Hematopoietic multipotent progenitor cell treated with erythropoietin and hydrocortisone succinate and interleukin-3 and kit ligand, for 4 days (in vitro differentiated cells): ENCODE measurements around the gene CFAP157.
A peak's percentile ranks its signal among the peaks of the same experiment; 100 is the strongest.

Experiments used
- DNase-seq: peaks from one replicate; pipeline ENCODE4 v3.0.0-alpha.2; 2015

Gene CFAP157

DNA sequence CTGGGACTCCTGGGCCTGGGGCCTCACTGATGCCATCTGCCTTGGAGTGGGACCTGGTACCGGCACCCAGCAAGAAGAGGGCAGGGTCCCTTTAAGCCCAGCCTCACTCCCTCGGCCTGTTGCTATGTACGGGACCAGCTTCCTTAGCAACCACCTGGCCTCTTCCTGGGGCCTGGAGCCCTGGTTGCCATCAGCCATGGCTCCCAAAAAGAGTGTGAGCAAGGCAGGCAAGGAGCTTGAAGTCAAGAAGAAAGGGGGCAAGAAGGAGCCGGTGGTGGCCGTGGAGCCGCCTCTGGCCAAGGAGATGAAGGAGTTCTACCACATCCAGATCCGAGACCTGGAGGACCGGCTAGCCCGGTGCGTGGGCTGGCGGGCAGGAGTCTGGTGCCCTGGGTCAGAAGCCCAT lies at the start of gene CFAP157:
CFAP157 (plus strand) TSS at position 153 of the 406 bp plus-strand sequence; CDS start at position 197, 44 bp downstream.
- no peak for DNase-seq

GRCh38 chr9:127658428-127658827 lies 48.4 kb upstream of the CFAP157 start:
- no peak for DNase-seq

DNA sequence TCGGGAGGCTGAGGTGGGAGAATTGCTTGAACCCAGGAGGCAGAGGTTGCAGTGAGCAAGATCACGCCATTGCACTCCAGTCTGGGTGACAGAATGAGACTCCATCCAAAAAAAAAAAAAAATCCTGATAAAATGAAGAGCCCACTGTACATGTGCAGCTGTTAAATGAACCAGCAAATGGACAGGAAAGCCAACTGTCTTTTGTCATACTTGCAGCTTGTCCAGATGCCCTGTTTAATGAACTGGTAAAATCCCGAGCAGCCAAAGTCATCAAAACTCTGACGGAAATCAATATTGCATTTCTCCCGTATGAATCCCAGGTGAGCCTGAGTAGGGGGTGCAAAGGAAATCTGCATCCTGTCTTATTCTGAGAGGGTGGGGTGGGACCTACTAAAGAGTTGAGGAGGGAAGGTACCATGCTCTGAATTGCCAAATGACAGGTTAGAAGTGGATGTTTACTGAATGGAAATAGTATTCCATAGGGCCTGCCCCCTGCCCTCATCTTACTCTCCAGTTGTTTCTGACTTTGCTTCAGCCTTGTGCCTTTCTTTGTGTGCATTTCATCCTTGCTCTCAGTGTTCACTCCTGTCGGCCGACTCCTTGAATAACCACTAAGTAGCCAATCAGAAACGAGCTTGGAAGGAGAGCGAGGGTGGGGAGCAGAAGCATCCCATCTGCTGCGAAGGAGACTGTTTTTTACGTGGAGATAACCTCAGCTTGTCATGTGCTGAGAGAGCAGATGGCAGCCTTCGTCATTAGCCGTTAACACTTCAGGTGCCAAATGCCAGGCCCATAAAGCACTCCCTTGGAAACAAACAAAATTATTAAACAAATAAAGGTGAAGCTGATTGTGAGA lies 45.7 kb upstream of the CFAP157 start:
- no peak for DNase-seq

- DNase-seq, result no peak
Observed at GRCh38 chr9:127662617-127663016, 44.2 kb upstream of the CFAP157 start.

GRCh38 chr9:127664324-127664677 lies 42.5 kb upstream of the CFAP157 start:
- DNase-seq, result no peak

GRCh38 chr9:127664678-127665507 lies 41.9 kb upstream of the CFAP157 start:
- DNase-seq, result peak; percentile 24

DNA sequence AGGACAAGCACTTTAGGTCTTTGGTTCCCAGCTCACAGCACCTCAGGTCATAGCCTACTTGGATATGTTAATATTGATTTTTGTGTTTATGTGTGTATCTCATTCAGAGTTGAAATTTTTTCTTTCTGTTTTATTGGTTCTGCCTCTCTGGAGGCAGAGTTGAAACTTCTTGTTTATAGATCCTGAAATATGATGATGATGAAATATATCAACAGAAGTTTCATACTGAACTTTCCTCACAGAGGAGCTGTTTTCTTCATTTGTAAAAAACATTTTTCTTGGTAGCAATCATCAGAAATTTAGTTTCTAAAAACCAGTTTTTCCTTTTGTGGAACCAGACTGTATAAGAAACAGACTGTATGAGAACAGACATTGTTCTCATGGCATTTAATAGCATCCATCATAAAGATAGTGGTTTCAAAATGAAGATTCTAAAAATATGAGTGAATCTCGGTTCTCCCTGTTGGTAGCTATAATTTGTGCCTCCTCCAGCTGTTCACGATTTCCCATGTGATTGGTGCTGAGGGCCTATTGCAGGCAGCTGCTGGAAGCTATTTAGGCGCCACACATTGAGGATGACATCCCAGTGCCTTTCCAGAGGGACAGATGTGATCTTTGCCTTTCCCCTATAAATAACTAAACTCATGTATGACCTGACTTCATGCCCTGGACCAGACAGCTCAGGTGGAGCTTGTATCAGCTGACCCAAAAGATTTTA lies 39.5 kb upstream of the CFAP157 start:
- no peak for DNase-seq

- DNase-seq, result no peak
Observed at GRCh38 chr9:127667906-127668305, 38.9 kb upstream of the CFAP157 start.

DNA sequence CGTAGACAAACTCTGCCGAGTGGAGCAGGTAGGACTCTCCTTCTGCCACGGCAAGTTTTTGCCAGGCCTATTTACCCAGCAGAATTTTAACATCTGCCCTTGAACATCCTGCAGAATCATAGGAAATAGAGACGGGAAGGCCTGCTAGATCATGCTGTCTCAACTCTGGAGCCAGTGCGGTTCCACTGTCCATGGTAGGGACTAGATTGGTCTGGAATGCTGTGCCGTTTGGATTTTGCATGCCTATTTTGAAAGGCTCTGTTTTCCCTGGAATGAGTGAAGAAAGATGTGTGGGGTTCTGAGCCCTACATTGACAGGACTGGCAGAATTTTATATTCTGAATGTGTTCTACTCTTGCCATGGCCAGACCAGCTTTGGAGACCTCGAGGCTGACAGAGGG lies 33.6 kb upstream of the CFAP157 start:
- no peak for DNase-seq

- DNase-seq, result no peak
Observed at GRCh38 chr9:127676638-127677037, 30.1 kb upstream of the CFAP157 start.

DNA sequence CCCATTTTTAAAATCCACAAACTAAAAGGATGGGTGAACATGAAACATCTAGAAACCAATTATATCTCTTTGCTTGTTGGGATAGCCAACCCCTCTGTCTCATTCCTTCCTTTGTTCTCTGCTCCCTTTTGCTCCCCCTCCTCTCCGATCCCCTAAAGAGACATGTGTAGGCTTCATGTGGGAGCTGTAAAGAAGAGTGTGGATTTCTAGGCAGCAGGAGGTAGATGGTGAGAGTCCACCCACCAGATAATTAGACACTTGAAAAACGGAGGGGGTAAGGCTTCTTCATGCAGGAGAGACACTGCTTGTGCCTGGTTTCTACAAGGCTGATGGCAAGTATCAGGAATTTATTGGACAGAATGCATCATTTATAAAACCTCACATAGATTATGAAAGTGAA lies 27.3 kb upstream of the CFAP157 start:
- DNase-seq, result no peak

- no peak for DNase-seq
Observed at GRCh38 chr9:127680226-127680625, 26.6 kb upstream of the CFAP157 start.

DNA sequence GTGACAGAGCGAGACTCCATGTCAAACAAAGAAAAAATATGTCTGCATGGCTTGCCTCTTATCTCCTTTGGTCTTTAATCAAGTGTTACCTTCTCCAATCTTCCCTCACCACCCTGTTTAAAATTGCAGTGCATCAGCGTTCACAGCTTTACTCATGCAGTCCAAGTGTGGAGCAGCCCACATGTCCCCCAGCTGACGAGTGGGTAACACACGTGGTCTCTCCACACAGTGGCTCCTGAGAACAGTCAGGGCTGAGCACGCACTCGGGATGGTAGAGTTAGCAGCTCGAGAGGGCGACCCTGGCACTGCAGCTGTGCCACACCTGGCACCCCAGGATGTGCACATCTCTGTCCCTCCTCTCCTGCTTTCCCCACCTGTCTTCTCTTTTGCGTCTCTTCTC lies 25.9 kb upstream of the CFAP157 start:
- DNase-seq, result no peak

DNA sequence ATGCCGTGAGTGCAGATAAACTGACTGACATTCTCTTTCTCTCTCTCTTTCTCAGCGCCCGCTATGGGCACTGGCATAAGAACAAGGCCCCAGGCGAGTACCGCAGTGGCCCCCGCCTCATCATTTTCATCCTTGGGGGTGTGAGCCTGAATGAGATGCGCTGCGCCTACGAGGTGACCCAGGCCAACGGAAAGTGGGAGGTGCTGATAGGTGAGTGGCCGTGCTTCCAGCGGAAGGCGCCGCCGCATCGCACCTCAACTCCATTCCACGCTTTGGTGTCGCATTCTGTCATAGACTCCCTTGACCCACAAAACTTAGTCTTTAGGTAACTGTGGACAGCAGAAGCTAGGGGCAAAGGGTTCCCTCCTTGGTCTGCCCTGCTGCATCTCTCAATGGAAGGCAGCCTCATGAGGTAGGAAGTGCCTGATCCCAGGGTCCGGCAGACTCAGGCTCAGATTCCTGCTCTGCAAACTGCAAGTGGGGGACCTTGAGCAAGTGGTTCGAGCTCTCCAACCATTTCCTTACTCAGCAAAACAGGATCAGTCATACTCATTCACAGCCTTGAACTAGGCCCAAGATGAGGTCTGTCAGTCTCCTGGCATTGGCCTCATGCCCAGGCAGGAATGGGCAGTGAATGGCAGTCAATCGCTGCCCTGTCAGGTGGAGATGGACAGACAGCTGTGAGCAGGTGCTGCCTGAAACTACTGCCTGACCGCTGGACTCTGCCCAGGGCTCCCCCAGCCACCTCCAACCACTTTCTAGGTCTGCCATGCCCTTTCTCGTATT lies 24.2 kb upstream of the CFAP157 start:
- no peak for DNase-seq

DNA sequence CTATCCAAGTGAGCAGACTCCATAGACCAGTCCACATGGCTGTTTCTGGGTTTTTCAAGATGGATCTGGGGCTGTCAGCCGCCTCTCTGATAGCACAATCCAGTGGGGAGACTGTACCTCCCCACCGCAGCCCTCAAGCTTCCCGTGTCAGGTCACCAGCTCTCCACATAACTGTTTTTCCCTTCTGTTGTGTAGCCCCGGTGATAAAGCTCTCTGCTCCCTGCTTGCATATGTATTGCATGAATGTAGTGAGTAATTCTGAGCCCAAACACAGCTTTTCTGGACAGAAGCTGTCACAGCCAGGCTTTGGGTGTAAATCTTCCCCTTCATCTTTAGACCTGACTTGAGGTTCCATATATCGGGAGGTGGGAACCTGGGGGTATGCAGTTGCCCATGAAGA lies 23.1 kb upstream of the CFAP157 start:
- no peak for DNase-seq

DNA sequence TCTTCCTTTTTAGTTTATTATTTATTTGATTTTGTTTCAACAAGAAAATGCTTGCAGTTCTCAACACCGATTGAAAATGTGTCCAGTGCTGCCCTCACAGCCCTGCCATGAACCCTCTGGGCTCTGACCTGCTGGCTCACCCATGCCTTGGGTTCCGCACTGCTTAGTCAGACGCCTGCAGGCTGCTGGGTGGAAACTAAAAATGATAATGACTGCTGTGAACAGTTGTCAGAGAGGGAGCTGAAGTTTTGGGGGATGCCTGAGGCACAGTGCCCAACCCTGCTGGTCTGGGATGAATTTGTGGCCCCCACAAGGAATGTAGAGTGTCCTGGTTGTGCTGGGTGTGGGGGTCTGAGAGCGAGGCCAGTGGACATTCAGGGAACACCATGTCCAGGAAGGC lies 22.2 kb upstream of the CFAP157 start:
- DNase-seq, result no peak

DNA sequence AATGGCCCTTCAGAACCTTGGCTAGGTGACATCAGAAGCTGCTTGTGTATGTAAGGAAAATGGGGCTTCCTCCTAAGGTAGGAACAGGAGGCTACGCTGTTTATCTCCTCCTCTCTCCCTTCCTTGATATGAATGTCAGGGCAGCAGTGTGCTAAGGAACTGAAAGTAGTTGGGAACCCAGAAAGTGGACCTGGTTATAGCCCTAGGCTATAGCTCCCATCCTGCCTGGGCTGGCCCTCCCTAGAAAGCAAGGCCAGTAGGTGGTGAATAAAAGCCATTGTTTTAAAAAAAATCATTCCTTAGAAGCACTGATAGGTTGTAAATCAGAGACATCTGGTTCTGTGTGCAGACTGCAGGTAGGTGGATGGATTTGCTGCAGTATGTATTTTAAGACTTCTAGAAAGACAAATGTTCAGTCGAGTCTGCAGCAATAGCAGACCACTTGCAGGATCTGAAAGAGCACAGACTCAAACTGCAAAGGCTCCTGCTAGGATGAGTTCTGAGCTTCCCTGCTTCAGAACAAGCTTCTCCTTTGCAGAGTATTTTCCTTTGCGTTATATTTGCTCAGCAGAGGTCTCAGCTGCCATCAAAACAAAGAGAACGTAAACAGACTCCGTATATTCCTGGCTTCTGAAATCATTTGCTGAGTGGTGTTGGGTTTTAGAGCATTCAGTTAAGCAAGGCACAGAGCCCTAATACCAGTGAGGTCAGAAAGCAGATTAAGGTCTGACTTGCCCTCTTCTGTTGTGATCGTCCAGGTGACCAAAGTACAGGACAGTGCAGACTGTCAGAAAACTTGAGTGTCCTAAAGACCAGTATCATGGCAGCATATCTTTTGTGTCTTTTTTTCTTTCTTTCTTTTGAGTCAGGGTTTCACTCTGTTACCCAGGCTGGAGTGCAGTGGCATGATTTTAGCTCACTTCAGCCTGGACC lies 20.1 kb upstream of the CFAP157 start:
- DNase-seq, result no peak

GRCh38 chr9:127689329-127690000 lies 17.3 kb upstream of the CFAP157 start:
- no peak for DNase-seq

DNA sequence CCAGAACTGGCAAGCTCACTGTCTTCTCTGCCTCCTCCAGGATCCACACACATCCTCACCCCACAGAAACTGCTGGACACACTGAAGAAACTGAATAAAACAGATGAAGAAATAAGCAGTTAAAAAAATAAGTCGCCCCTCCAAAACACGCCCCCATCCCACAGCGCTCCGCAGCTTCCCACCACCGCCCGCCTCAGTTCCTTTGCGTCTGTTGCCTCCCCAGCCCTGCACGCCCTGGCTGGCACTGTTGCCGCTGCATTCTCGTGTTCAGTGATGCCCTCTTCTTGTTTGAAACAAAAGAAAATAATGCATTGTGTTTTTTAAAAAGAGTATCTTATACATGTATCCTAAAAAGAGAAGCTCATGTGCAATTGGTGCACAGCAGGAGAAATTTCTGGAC lies 16.1 kb upstream of the CFAP157 start:
- DNase-seq, result no peak

DNA sequence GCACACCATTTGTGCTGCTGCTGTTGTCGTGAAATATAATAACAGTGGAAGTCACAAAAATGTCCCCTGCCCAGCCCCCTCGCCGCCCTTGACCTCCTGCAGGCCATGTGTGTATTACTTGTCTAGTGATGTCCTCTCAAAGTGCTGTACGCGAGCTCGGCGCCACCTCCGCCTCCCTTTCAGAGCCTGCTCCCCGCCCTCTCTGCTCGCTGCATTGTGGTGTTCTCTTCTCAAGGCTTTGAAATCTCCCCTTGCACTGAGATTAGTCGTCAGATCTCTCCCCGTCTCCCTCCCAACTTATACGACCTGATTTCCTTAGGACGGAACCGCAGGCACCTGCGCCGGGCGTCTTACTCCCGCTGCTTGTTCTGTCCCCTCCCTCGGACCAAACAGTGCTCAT lies 14.7 kb upstream of the CFAP157 start:
- no peak for DNase-seq

- DNase-seq, result no peak
Observed at GRCh38 chr9:127693143-127693542, 13.6 kb upstream of the CFAP157 start.
